Measurements from ENCODE around the gene CACNA1I.

DNA sequence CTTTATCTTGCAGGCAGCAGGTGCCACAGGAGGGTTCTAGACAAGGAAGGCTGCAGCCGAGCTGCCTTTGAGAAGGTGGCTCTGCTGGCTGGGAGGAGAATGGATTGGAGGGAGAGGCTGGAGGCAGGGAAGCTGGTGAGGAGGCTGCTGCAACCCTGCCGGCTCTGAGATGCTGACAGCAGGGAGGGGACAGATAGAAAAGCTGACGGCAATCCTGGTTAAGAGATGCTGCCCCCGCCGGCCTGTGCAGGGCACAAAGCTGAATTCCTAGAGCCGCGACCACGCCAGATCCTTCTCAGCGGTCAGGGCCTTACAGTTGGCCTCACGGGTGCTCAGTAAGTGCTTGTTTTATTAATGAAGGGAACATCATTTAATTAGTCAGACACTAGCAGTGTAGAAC lies 105.4 kb downstream of the CACNA1I start:
- TF ChIP-seq TARDBP (IDR thresholded peaks at IDR 0.05), result no peak
- TF ChIP-seq FOXM1 (IDR thresholded peaks at IDR 0.05; ENCODE audit: borderline replicate concordance), result no peak
- TF ChIP-seq SUZ12 (IDR thresholded peaks at IDR 0.05), result no peak
- no peak for TF ChIP-seq SP1 (IDR thresholded peaks at IDR 0.05)
- TF ChIP-seq HDGF (IDR thresholded peaks at IDR 0.05; ENCODE audit: borderline replicate concordance), result no peak
- TF ChIP-seq FOXA1 (IDR thresholded peaks at IDR 0.05), result no peak
- no peak for TF ChIP-seq FOXK2 (IDR thresholded peaks at IDR 0.05)
- TF ChIP-seq BHLHE40 (IDR thresholded peaks at IDR 0.05; ENCODE audit: borderline replicate concordance), result no peak
- no peak for TF ChIP-seq ARNT (IDR thresholded peaks at IDR 0.05)
- no peak for TF ChIP-seq LEF1 (IDR thresholded peaks at IDR 0.05; ENCODE audit: borderline replicate concordance)
